Activated CD8-positive, alpha-beta memory T cell treated with anti-CD3 and anti-CD28 coated beads, Interleukin-2, amount 50 U/mL, for 24 hours (primary cell): ENCODE results near the gene YIF1B.
"Not testable (repeated sequence)": the region's sequence is repeated elsewhere in the genome, so short reads cannot be mapped to it uniquely, and the experiment has no call there.

Experiments used
- DNase-seq: peaks from one replicate; pipeline ENCODE4 v3.0.0-alpha.2; 2020; ENCODE audit errors: extremely low read depth

Gene YIF1B

GRCh38 chr19:38315657-38316476, at the start of gene YIF1B:
TSS of gene YIF1B (minus strand) at chr19:38315947. CDS start at chr19:38315917, 30 bp downstream.
- peak; percentile 90 for DNase-seq

- DNase-seq, result not testable (repeated sequence)
These were observed 47.4 kb upstream of the YIF1B start for GRCh38 chr19:38362946-38363688.

GRCh38 chr19:38362076-38362945, 46.6 kb upstream of the YIF1B start:
- peak; percentile 63 for DNase-seq

GRCh38 chr19:38361633-38362075, 45.9 kb upstream of the YIF1B start:
- peak; percentile 27 for DNase-seq

GRCh38 chr19:38360839-38361631, 45.3 kb upstream of the YIF1B start:
- DNase-seq, result no peak

GRCh38 chr19:38360351-38360750, 44.6 kb upstream of the YIF1B start:
- DNase-seq, result no peak

- no peak for DNase-seq
These were observed 43.7 kb upstream of the YIF1B start for GRCh38 chr19:38359242-38360021.

GRCh38 chr19:38358071-38358470, 42.3 kb upstream of the YIF1B start:
- no peak for DNase-seq

GRCh38 chr19:38355728-38356725, 40.3 kb upstream of the YIF1B start:
- DNase-seq, result no peak

- no peak for DNase-seq
These were observed 36.9 kb upstream of the YIF1B start for GRCh38 chr19:38352611-38353010.

GRCh38 chr19:38351865-38352395, 36.2 kb upstream of the YIF1B start:
- DNase-seq, result no peak

- no peak for DNase-seq
These were observed 35.1 kb upstream of the YIF1B start for GRCh38 chr19:38350883-38351282.

GRCh38 chr19:38346837-38347236, 31.1 kb upstream of the YIF1B start:
- DNase-seq, result no peak

GRCh38 chr19:38340927-38341326, 25.2 kb upstream of the YIF1B start:
- DNase-seq, result no peak

- DNase-seq, result not testable (repeated sequence)
These were observed 23.3 kb upstream of the YIF1B start for GRCh38 chr19:38339011-38339410.

- DNase-seq, result no peak
These were observed 21.6 kb upstream of the YIF1B start for GRCh38 chr19:38337360-38337653.

- DNase-seq, result peak; percentile 91
These were observed 21.1 kb upstream of the YIF1B start for GRCh38 chr19:38336638-38337359.

- peak; percentile 90 for DNase-seq
These were observed 20.3 kb upstream of the YIF1B start for GRCh38 chr19:38335949-38336637.
